A549 (cell line): ENCODE data around the gene TMCC3. TPM values are rescaled to one million over a fixed set of nuclear protein-coding genes. Genes with fewer than 3 reads are reported as not detected.

Experiments used
- ATAC-seq, 2 experiments: fragments of 200-7000 bp in 1 of 2; fragments of >200 bp in 1 of 2; cut with Nextera tagmentation in 1 of 2; cut with Tn5 transposase in 1 of 2; 3 replicates each; pipeline versions ENCODE4 v1.8.0 to v1.9.1; 2018 to 2020; ENCODE audit warnings: mild to moderate bottlenecking in 1 of 2, moderate library complexity in 1 of 2
- CTCF ChIA-PET: fragments of 300-600 bp; sonication (Branson Sonifier 250); formaldehyde crosslinking; extraction: SDS; loops from one replicate; lab custom pipeline; 2021; ENCODE audit warnings: antibody characterized with exemption, inconsistent platforms; lab: Yijun Ruan, JAX
- POLR2A ChIA-PET: fragments of 350-600 bp; formaldehyde crosslinking; extraction: SDS; loops from one replicate; lab custom pipeline; 2021; ENCODE audit warnings: antibody characterized with exemption, inconsistent platforms; lab: Yijun Ruan, JAX
- DNase-seq, 2 experiments: peaks; one replicate each; pipeline versions ENCODE4 v3.0.0 to v3.0.0-alpha.2; 2011 to 2016; ENCODE audit warnings: low read depth in 1 of 2, low spot score in 1 of 2
- FAIRE-seq: peaks from 2 replicates; lab custom pipeline; 2011; peaks lifted over from hg19 to GRCh38; lab: Jason Lieb, UNC
- H3K27ac ChIP-seq, 2 experiments: fragments of >200 bp; sonication (Bioruptor Twin); formaldehyde crosslinking; 3 replicates each; pipeline ENCODE4 v1.5.1; 2016 to 2017
- H3K4me1 ChIP-seq: fragments of >200 bp; sonication (Bioruptor Twin); formaldehyde crosslinking; 3 replicates; pipeline ENCODE4 v1.6.1; 2016
- H3K4me2 ChIP-seq: fragments of >200 bp; sonication (Bioruptor Twin); formaldehyde crosslinking; 3 replicates; pipeline ENCODE4 v1.6.1; 2016
- H3K4me3 ChIP-seq: fragments of >200 bp; sonication (Bioruptor Twin); formaldehyde crosslinking; 3 replicates; pipeline ENCODE4 v1.5.1; 2016
- H3K9me3 ChIP-seq: fragments of >200 bp; sonication (Bioruptor Twin); formaldehyde crosslinking; 3 replicates; pipeline ENCODE4 v1.6.1; 2016
- CBX8 ChIP-seq: fragments of 200-600 bp; sonication (generic); IDR thresholded peaks from 2 replicates; pipeline ENCODE4 v1.6.1; 2016
- CEBPB ChIP-seq, 2 experiments: fragments of >200 bp in 1 of 2; sonication (Bioruptor Twin) in 1 of 2; formaldehyde crosslinking in 1 of 2; IDR thresholded peaks; 2 replicates each; pipeline ENCODE4 v1.6.1; 2012 to 2016
- CHD2 ChIP-seq: fragments of 150-350 bp; IDR thresholded peaks from 2 replicates; pipeline ENCODE4 v1.6.1; 2014; ENCODE audit warnings: low read length; ENCODE audit not compliant: partially characterized antibody
- CTCF ChIP-seq: fragments of >200 bp; sonication (Bioruptor Twin); formaldehyde crosslinking; IDR thresholded peaks from 3 replicates; pipeline ENCODE4 v1.5.1; 2016
- EHF ChIP-seq: fragments of 250-450 bp; sonication (Bioruptor Pico); IDR thresholded peaks from 2 replicates; pipeline ENCODE4 v1.5.0; 2020; ENCODE audit warnings: mild to moderate bottlenecking
- EP300 ChIP-seq, 2 experiments: fragments of >200 bp; sonication (Bioruptor Twin); formaldehyde crosslinking; IDR thresholded peaks; 2 replicates in 1 of 2; 3 replicates in 1 of 2; pipeline ENCODE4 v1.6.1; 2016 to 2017
- FOSB ChIP-seq: fragments of 250-450 bp; sonication (Bioruptor Pico); IDR thresholded peaks from 2 replicates; pipeline ENCODE4 v1.5.0; 2020; ENCODE audit warnings: mild to moderate bottlenecking, moderate library complexity
- FOSL2 ChIP-seq, 2 experiments: fragments of 450-650 bp in 1 of 2; fragments of >200 bp in 1 of 2; sonication (Bioruptor Twin) in 1 of 2; formaldehyde crosslinking; IDR thresholded peaks; 2 replicates each; pipeline versions ENCODE4 v1.5.0 to v1.6.1; 2016 to 2020; ENCODE audit warnings: mild to moderate bottlenecking in 1 of 2, moderate library complexity in 1 of 2
- FOXS1 ChIP-seq: fragments of 250-450 bp; sonication (Bioruptor Pico); IDR thresholded peaks from 2 replicates; pipeline ENCODE4 v1.5.0; 2020; ENCODE audit warnings: mild to moderate bottlenecking, moderate library complexity
- HES2 ChIP-seq: fragments of >200 bp; sonication (Bioruptor Twin); formaldehyde crosslinking; IDR thresholded peaks from 2 replicates; pipeline ENCODE4 v1.6.1; 2016
- HEYL ChIP-seq: fragments of 250-450 bp; sonication (Bioruptor Pico); IDR thresholded peaks from 2 replicates; pipeline ENCODE4 v1.8.0; 2021; ENCODE audit warnings: mild to moderate bottlenecking, moderate library complexity
- HOXA7 ChIP-seq: fragments of 250-450 bp; sonication (Bioruptor Pico); IDR thresholded peaks from 2 replicates; pipeline ENCODE4 v1.5.0; 2020; ENCODE audit warnings: mild to moderate bottlenecking, moderate library complexity
- HOXB5 ChIP-seq: fragments of 250-450 bp; sonication (Bioruptor Pico); IDR thresholded peaks from 2 replicates; pipeline ENCODE4 v1.5.0; 2020; ENCODE audit warnings: mild to moderate bottlenecking, moderate library complexity
- JUNB ChIP-seq: fragments of >200 bp; sonication (Bioruptor Twin); formaldehyde crosslinking; IDR thresholded peaks from 2 replicates; pipeline ENCODE4 v1.6.1; 2016
- KDM5A ChIP-seq: fragments of 200-600 bp; sonication (generic); IDR thresholded peaks from 2 replicates; pipeline ENCODE4 v1.6.1; 2016; ENCODE audit warnings: antibody characterized with exemption, mild to moderate bottlenecking
- MAZ ChIP-seq: fragments of 150-350 bp; IDR thresholded peaks from 2 replicates; pipeline ENCODE4 v1.6.1; 2014; ENCODE audit warnings: antibody characterized with exemption, low read depth, low read length, borderline replicate concordance
- MYC ChIP-seq: IDR thresholded peaks from 2 replicates; pipeline ENCODE4 v1.6.1; 2012; ENCODE audit warnings: mild to moderate bottlenecking, inconsistent platforms, low read length, improper control_type of control experiment, borderline replicate concordance
- NFE2L2 ChIP-seq: fragments of 150-350 bp; conservative IDR thresholded peaks from 2 replicates; pipeline ENCODE4 v1.6.1; 2014; ENCODE audit warnings: low read length
- NPAS2 ChIP-seq: fragments of 250-450 bp; sonication (Bioruptor Pico); IDR thresholded peaks from 2 replicates; pipeline ENCODE4 v1.8.0; 2022; ENCODE audit warnings: mild to moderate bottlenecking, moderate library complexity, borderline replicate concordance
- POLR2A ChIP-seq: IDR thresholded peaks from 2 replicates; pipeline ENCODE4 v1.6.1; 2012; ENCODE audit warnings: mild to moderate bottlenecking, low read length
- RNF2 ChIP-seq: fragments of 200-600 bp; sonication (generic); IDR thresholded peaks from 2 replicates; pipeline ENCODE4 v1.6.1; 2016; ENCODE audit warnings: low read depth, mild to moderate bottlenecking, antibody characterized with exemption, moderate library complexity, borderline replicate concordance
- ZFP36 ChIP-seq: fragments of 450-650 bp; IDR thresholded peaks from 2 replicates; pipeline ENCODE4 v1.6.1; 2014; ENCODE audit warnings: borderline replicate concordance; ENCODE audit not compliant: partially characterized antibody
- ZNF302 ChIP-seq: fragments of 250-450 bp; sonication (Bioruptor Pico); IDR thresholded peaks from 2 replicates; pipeline ENCODE4 v1.9.0; 2021; ENCODE audit warnings: inconsistent platforms, mild to moderate bottlenecking, moderate library complexity
- WGBS: methylation state at CpG from one replicate; pipeline ENCODE4 v1.1.6; 2017; ENCODE audit errors: missing lambda C conversion rate; 5-methylcytosine and 5-hydroxymethylcytosine counted together
- polyA plus RNA-seq, 4 experiments: library from polyadenylated mRNA; depleted of rRNA in 3 of 4; stranded (reverse); fragments of >200 nt; fragmentation: RNase III in 1 of 4; extraction: RNeasy Plus Mini Kit Qiagen cat#74134 plus additional on column Dnase treatment in 1 of 4; gene quantifications; 2 replicates in 3 of 4; 3 replicates in 1 of 4; pipeline ENCODE4 v1.2.3, GENCODE V29; 2011 to 2017
- TF ChIP-seq, protein P1 (sequence below): IDR thresholded peaks from 2 replicates; pipeline ENCODE4 v1.6.1; 2012; ENCODE audit warnings: low read depth, borderline replicate concordance
- TF ChIP-seq, protein P2 (sequence below): fragments of 250-450 bp; sonication (Bioruptor Pico); IDR thresholded peaks from 2 replicates; pipeline ENCODE4 v1.5.0; 2020; ENCODE audit warnings: low read depth, mild to moderate bottlenecking, moderate library complexity

Gene TMCC3
- polyA plus RNA-seq, 2 of the 4 experiments (the other 2 are of a cell fraction) = 0.50 to 0.62 TPM

DNA sequence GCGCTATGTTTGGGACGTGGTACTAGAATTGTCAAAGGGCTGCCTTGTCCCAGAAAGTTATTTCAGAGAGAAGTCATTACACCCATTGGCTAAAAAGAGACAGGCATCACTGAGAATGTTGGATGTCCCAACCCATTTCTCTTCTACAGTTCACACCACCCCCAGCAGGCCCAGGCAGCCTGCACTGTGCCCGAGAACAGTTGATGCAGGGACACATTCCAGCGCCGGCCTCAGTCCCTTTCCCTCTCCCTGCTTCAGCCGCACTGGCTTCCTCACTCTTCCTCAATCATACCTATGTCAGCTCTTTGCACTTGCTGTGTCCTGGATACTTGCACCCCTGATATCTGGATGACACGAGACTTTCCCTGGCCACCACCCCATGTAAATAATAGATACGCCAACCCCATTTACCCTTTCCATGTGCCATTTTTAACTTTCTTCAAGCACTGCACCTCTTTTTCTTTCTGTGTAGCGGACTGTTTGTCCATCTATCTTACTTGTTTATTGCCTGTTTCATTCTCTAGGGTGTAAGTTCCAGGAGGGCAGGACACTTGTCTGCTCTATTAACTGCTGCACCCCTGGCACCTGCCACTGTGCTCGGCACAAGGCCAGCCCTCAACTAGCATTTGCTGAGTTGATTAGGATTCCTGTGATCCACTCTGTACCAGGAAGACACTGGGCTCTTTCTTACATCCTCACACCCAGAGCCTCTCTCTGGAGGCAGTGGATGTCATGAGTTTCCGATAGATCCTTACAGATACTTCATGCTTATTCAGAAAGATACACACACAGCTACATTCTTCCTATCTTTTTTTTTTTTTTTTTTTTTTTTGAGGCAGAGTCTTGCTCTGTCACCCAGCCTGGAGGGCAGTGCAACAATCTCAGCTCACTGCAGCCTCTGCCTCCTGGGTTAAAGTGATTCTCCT, 114.1 kb downstream of the TMCC3 start:
- peak in 1 of 2 experiments; percentile 22; a peak in 1 of 6 replicates for ATAC-seq
- ChIA-PET POLR2A (interaction anchor here (0.6 to 0.7 kb wide), 2 partner anchors 79 to 238 kb away, joined by 6 to 9 read pairs; no protein-coding TSS in a partner anchor), CTCF (interaction anchor here (1.3 to 2.7 kb wide), 3 partner anchors 15 to 402 kb away, joined by 3 to 26 read pairs (median 3); no protein-coding TSS in a partner anchor)
- no peak for DNase-seq
- FAIRE-seq = no peak
- Histone ChIP-seq H3K4me3 (no peak overlapping the region), H3K4me2 (no peak overlapping the region), H3K4me1 (0 out of 3 replicates have a peak, but pooled peaks cover 3% of the 10 kb centered on the region), H3K27ac (no peak overlapping the region)
- WGBS = 77% methylated on average over 11 of the region's 11 CpGs
- TF ChIP-seq FOXS1 (no peak), RNF2 (no peak), NFE2L2 (no peak), EP300 (IDR thresholded peaks at IDR 0.05) (no peak), HEYL (CRISPR knock-in tag) (no peak), ZNF302 (no peak), HES2 (no peak)
- TF ChIP-seq, all 56 proteins: peak for 0
- H3K9me3 ChIP-seq = no peaks in the 10 kb centered on the region

GRCh38 chr12:94535510-94535921, 114.8 kb downstream of the TMCC3 start:
- Histone ChIP-seq H3K4me2 (no peak overlapping the region), H3K9me3 (no peaks in the 10 kb centered on the region)
- FAIRE-seq = no peak
- ChIA-PET POLR2A (no interaction called here), CTCF (interaction anchor here (0.9 to 2.7 kb wide), 4 partner anchors 11 to 1000 kb away, joined by 3 to 26 read pairs (median 4); no protein-coding TSS in a partner anchor)
- TF ChIP-seq FOSL2 (IDR thresholded peaks at IDR 0.05) (no peak), FOSL2 (CRISPR knock-in tag; IDR thresholded peaks at IDR 0.05) (no peak), POLR2A (no peak), FOSB (CRISPR knock-in tag) (no peak), ZNF302 (no peak), CTCF (no peak), MAZ (no peak), MYC (no peak), HOXB5 (CRISPR knock-in tag) (no peak), CHD2 (no peak), JUNB (no peak), CBX8 (no peak), NPAS2 (CRISPR knock-in tag) (no peak), HOXA7 (CRISPR knock-in tag) (no peak), ZFP36 (no peak), EHF (CRISPR knock-in tag) (no peak), KDM5A (no peak), CEBPB (IDR thresholded peaks at IDR 0.05) (no peak)
- TF ChIP-seq, protein P1, sequence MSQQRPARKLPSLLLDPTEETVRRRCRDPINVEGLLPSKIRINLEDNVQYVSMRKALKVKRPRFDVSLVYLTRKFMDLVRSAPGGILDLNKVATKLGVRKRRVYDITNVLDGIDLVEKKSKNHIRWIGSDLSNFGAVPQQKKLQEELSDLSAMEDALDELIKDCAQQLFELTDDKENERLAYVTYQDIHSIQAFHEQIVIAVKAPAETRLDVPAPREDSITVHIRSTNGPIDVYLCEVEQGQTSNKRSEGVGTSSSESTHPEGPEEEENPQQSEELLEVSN = no peak
- TF ChIP-seq, protein P2, sequence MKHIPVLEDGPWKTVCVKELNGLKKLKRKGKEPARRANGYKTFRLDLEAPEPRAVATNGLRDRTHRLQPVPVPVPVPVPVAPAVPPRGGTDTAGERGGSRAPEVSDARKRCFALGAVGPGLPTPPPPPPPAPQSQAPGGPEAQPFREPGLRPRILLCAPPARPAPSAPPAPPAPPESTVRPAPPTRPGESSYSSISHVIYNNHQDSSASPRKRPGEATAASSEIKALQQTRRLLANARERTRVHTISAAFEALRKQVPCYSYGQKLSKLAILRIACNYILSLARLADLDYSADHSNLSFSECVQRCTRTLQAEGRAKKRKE (CRISPR knock-in tag) = no peak
- TF ChIP-seq, all 56 proteins: peak for 0
- Histone ChIP-seq H3K4me3 (no peak overlapping the region), H3K4me1 (0 out of 3 replicates have a peak, but pooled peaks cover 3% of the 10 kb centered on the region), H3K27ac (no peak overlapping the region)
- ATAC-seq (peak; percentile 42 to 46; a peak in 5 of 6 replicates), DNase-seq (no peak)
- WGBS = 30% methylated on average over 7 of the region's 7 CpGs
